EL (cell line): ENCODE results near the gene KIF21B.

Experiments
- DNase-seq: peaks from one replicate; pipeline ENCODE4 v3.0.0-alpha.2; 2016

The KIF21B gene

GRCh38 chr1:201019321-201019977 lies 4.1 kb downstream of the KIF21B start:
- DNase-seq = peak; percentile 69

- no peak for DNase-seq
These were observed 5.7 kb downstream of the KIF21B start for GRCh38 chr1:201017828-201018163.

- DNase-seq = no peak
These were observed 6.3 kb downstream of the KIF21B start for GRCh38 chr1:201016943-201017827.

GRCh38 chr1:201016211-201016651 lies 7.3 kb downstream of the KIF21B start:
- DNase-seq = no peak

GRCh38 chr1:201015551-201016091 lies 7.9 kb downstream of the KIF21B start:
- no peak for DNase-seq

- no peak for DNase-seq
These were observed 8.7 kb downstream of the KIF21B start for GRCh38 chr1:201014816-201015200.

- no peak for DNase-seq
These were observed 9.3 kb downstream of the KIF21B start for GRCh38 chr1:201013991-201014815.

- DNase-seq = no peak
These were observed 10.5 kb downstream of the KIF21B start for GRCh38 chr1:201013031-201013485.

- DNase-seq = no peak
These were observed 11.9 kb downstream of the KIF21B start for GRCh38 chr1:201011616-201012015.

- DNase-seq = no peak
These were observed 13.4 kb downstream of the KIF21B start for GRCh38 chr1:201009962-201010645.

- no peak for DNase-seq
These were observed 14.7 kb downstream of the KIF21B start for GRCh38 chr1:201008666-201009360.

GRCh38 chr1:201007481-201007880 lies 16.0 kb downstream of the KIF21B start:
- DNase-seq = no peak

GRCh38 chr1:201006450-201006849 lies 17.1 kb downstream of the KIF21B start:
- DNase-seq = no peak

GRCh38 chr1:201004732-201005131 lies 18.8 kb downstream of the KIF21B start:
- DNase-seq = no peak

- no peak for DNase-seq
These were observed 19.4 kb downstream of the KIF21B start for GRCh38 chr1:201004154-201004553.

GRCh38 chr1:201002510-201002909 lies 21.0 kb downstream of the KIF21B start:
- no peak for DNase-seq

- DNase-seq = no peak
These were observed 21.6 kb downstream of the KIF21B start for GRCh38 chr1:201001962-201002361.

- DNase-seq = no peak
These were observed 23.1 kb downstream of the KIF21B start for GRCh38 chr1:201000391-201000790.

- no peak for DNase-seq
These were observed 23.8 kb downstream of the KIF21B start for GRCh38 chr1:200999667-201000066.

GRCh38 chr1:200998323-200998722 lies 25.2 kb downstream of the KIF21B start:
- DNase-seq = no peak

GRCh38 chr1:200992382-200993048 lies 31.0 kb downstream of the KIF21B start:
- no peak for DNase-seq
